SU-DHL-6 (cell line): ENCODE results near the gene TP53BP2.

ENCODE experiments used
- H2AFZ ChIP-seq: fragments of 200-600 bp; sonication (generic); 2 replicates; pipeline ENCODE4 v1.6.1; 2014; ENCODE audit warnings: low read depth, mild to moderate bottlenecking, moderate library complexity, mixed read lengths, antibody characterized with exemption, low read length; ENCODE audit not compliant: severe bottlenecking
- H3F3A ChIP-seq: fragments of 200-600 bp; shearing (Covaris generic); 2 replicates; pipeline ENCODE4 v1.6.0; 2016; ENCODE audit warnings: antibody characterized with exemption, mild to moderate bottlenecking; ENCODE audit not compliant: insufficient read depth
- H3K27ac ChIP-seq: fragments of 200-600 bp; sonication (generic); 2 replicates; pipeline ENCODE4 v1.5.1; 2016; ENCODE audit warnings: low read depth, mild to moderate bottlenecking, low read length, moderate library complexity, mixed read lengths
- H3K27me3 ChIP-seq: fragments of 200-600 bp; sonication (generic), shearing (Covaris generic); 2 replicates; pipeline ENCODE4 v1.6.0; 2014; ENCODE audit warnings: mild to moderate bottlenecking, low read length
- H3K36me3 ChIP-seq: fragments of 200-600 bp; sonication (generic); 2 replicates; pipeline ENCODE4 v1.6.1; 2014; ENCODE audit warnings: mild to moderate bottlenecking, low read length, mixed read lengths
- H3K4me2 ChIP-seq: fragments of 300-600, 200-600 bp; shearing (Covaris generic), sonication (generic); 2 replicates; pipeline ENCODE4 v1.6.0; 2014; ENCODE audit warnings: low read length, low read depth, mild to moderate bottlenecking; ENCODE audit not compliant: poor library complexity, severe bottlenecking
- H3K4me3 ChIP-seq: fragments of 200-600 bp; sonication (generic); 2 replicates; pipeline ENCODE4 v1.5.1; 2014; ENCODE audit warnings: antibody characterized with exemption, low read length, mild to moderate bottlenecking, mixed read lengths; ENCODE audit not compliant: insufficient read depth, poor library complexity, severe bottlenecking
- H3K79me2 ChIP-seq: fragments of 200-600 bp; sonication (generic); 2 replicates; pipeline ENCODE4 v1.6.1; 2014; ENCODE audit warnings: mild to moderate bottlenecking, low read length, moderate library complexity; ENCODE audit not compliant: insufficient read depth
- H3K9ac ChIP-seq: fragments of 200-600 bp; sonication (generic); 2 replicates; pipeline ENCODE4 v1.7.0; 2014; ENCODE audit warnings: mild to moderate bottlenecking, low read length
- H3K9me2 ChIP-seq: fragments of 200-600 bp; sonication (generic); replicated peaks from 2 replicates; pipeline ENCODE4 v1.6.1; 2014; ENCODE audit warnings: low read length; ENCODE audit not compliant: insufficient read depth
- H3K9me3 ChIP-seq: fragments of 200-600 bp; sonication (generic); 2 replicates; pipeline ENCODE4 v1.6.1; 2014; ENCODE audit warnings: low read length, mixed read lengths; ENCODE audit not compliant: insufficient read depth
- H4K20me1 ChIP-seq: fragments of 200-600 bp; sonication (generic); 2 replicates; pipeline ENCODE4 v1.6.1; 2014; ENCODE audit warnings: low read depth, mild to moderate bottlenecking, antibody characterized with exemption, low read length, moderate library complexity, mixed read lengths
- CTCF ChIP-seq: fragments of 200-600 bp; sonication (generic); IDR thresholded peaks from one replicate; pipeline ENCODE4 v1.5.1; 2017; ENCODE audit warnings: antibody characterized with exemption, mild to moderate bottlenecking, low read length, moderate library complexity; ENCODE audit not compliant: insufficient read depth, poor library complexity, severe bottlenecking
- EZH2phosphoT487 ChIP-seq: fragments of 200-600 bp; sonication (generic), shearing (Covaris generic); conservative IDR thresholded peaks from 2 replicates; pipeline ENCODE4 v1.6.1; 2018; ENCODE audit warnings: mild to moderate bottlenecking, antibody characterized with exemption, low read length, moderate library complexity, mixed read lengths

The TP53BP2 gene

GRCh38 chr1:223751696-223752095 is 94.1 kb downstream of the TP53BP2 start:
- Histone ChIP-seq H3K9me3 (no peaks in the 10 kb centered on the region), H3K36me3 (no peaks in the 10 kb centered on the region), H3K4me3 (no peak overlapping the region), H3K4me2 (no peak overlapping the region), H3F3A (no peaks in the 10 kb centered on the region), H3K9me2 (no peaks in the 10 kb centered on the region), H3K79me2 (no peaks in the 10 kb centered on the region), H4K20me1 (no peaks in the 10 kb centered on the region), H3K27me3 (no peaks in the 10 kb centered on the region), H3K27ac (no peak overlapping the region), H2AFZ (no peak overlapping the region), H3K9ac (no peak overlapping the region)
- TF ChIP-seq CTCF (no peak), EZH2phosphoT487 (no peak)

GRCh38 chr1:223750730-223751570 is 94.8 kb downstream of the TP53BP2 start:
- H3K4me2 ChIP-seq: no peak overlapping the region
- H3K36me3 ChIP-seq: no peaks in the 10 kb centered on the region
- no peaks in the 10 kb centered on the region for H3K27me3 ChIP-seq
- H3F3A ChIP-seq: no peaks in the 10 kb centered on the region
- H3K9me3 ChIP-seq: no peaks in the 10 kb centered on the region
- no peaks in the 10 kb centered on the region for H4K20me1 ChIP-seq
- no peak overlapping the region for H3K4me3 ChIP-seq
- H2AFZ ChIP-seq: no peak overlapping the region
- no peak overlapping the region for H3K9ac ChIP-seq
- TF ChIP-seq CTCF (no peak), EZH2phosphoT487 (no peak)
- no peaks in the 10 kb centered on the region for H3K9me2 ChIP-seq
- no peaks in the 10 kb centered on the region for H3K79me2 ChIP-seq
- no peak overlapping the region for H3K27ac ChIP-seq

GRCh38 chr1:223748773-223749733 is 96.7 kb downstream of the TP53BP2 start:
- H4K20me1 ChIP-seq: no peaks in the 10 kb centered on the region
- H3K27ac ChIP-seq: no peak overlapping the region
- no peak overlapping the region for H3K4me2 ChIP-seq
- H3K9me2 ChIP-seq: no peaks in the 10 kb centered on the region
- H3K9me3 ChIP-seq: no peaks in the 10 kb centered on the region
- H3F3A ChIP-seq: no peaks in the 10 kb centered on the region
- TF ChIP-seq EZH2phosphoT487 (no peak), CTCF (peak; percentile 89)
- H2AFZ ChIP-seq: no peak overlapping the region
- no peaks in the 10 kb centered on the region for H3K36me3 ChIP-seq
- no peaks in the 10 kb centered on the region for H3K27me3 ChIP-seq
- no peak overlapping the region for H3K4me3 ChIP-seq
- no peak overlapping the region for H3K9ac ChIP-seq
- no peaks in the 10 kb centered on the region for H3K79me2 ChIP-seq
